Pulmonary artery endothelial cell (primary cell): Measurements from ENCODE around the gene PIGA. TPM values are rescaled to one million over a fixed set of nuclear protein-coding genes. Genes with fewer than 3 reads are reported as not detected.
A peak's percentile ranks its signal among the peaks of the same experiment; 100 is the strongest.

Experiments
- DNase-seq: peaks from one replicate; pipeline ENCODE4 v3.0.0-alpha.2; 2011; ENCODE audit warnings: low read depth, low spot score
- total RNA-seq: library from RNA; depleted of rRNA; stranded (reverse); fragments of >200 nt; gene quantifications from 2 replicates; pipeline ENCODE4 v1.2.3, GENCODE V29; 2014

The PIGA gene
- 10.9 and 13.8 TPM in 2 replicates for total RNA-seq

DNA sequence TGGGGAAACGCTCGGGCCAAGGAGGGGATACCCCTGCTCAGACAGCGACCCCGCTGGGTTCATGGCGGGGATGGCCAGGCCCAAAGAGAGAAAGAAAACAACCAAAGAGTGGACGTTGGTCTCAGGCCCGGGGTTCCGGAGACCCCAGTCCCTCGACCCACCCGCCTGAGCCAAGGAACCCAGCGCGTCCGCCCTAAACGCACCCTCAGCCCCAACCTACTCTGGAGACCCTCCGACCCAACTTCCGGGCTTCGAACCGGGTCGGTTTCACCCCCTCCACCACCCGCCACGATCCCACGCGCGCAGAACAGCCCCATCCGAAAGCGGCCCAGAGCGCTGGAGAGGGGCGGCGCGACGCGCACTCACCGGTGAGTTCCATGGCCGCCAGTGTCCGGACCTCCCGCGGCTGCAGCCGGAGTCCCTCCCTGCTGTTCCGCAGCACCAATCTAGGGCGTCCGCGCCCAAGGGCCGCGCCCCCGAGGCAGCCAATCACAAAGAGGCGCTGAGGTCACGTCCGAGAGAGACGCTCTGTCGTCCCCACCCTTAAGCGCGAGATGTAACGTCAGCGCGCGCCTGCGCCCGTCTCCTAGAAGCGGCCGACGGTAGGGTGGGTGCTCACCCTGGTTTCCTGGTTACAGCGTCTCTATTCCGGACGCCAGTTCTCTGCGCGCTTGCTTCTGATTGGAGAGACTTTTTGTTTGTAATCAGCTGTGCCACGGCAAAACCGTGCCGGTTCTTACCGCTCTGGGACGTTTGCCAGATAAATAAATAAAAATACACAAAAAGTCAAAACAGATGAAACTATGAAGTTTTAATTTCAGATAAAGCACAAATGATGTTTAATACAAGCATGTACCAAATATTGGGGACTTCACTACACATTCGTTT, at the start of gene PIGA:
PIGA (minus strand) TSS at position 389 of the 888 bp plus-strand sequence. CDS start 3,593 bp downstream, outside the sequence.
- DNase-seq = peak; percentile 86

DNA sequence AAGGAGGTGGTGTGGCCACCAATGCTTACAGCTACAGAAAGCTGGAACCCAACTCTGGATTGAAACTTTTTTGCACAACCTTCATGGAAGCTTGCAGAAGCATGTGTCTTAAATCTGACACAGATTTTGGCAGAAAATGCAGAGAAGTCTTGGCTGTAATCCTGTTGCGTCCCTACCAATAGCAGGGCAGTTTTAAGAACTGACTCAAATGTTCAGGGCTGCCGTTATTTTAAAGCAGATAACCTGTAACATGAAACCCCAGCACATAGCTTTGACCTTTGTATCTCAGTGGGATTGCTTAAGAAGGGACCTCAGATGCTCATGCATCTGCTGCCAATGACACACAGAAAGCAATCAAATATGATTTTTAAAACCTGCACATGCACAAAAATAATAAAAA, 49.0 kb upstream of the PIGA start, which contains the start of gene VEGFD:
VEGFD (minus strand) TSS at position 110 of the 400 bp plus-strand sequence. CDS start 467 bp downstream, outside the sequence.
- DNase-seq = no peak

- DNase-seq = no peak
These were observed 47.5 kb upstream of the PIGA start for GRCh38 chrX:15382813-15383212.

- DNase-seq = no peak
These were observed 41.6 kb upstream of the PIGA start for GRCh38 chrX:15376956-15377355.

DNA sequence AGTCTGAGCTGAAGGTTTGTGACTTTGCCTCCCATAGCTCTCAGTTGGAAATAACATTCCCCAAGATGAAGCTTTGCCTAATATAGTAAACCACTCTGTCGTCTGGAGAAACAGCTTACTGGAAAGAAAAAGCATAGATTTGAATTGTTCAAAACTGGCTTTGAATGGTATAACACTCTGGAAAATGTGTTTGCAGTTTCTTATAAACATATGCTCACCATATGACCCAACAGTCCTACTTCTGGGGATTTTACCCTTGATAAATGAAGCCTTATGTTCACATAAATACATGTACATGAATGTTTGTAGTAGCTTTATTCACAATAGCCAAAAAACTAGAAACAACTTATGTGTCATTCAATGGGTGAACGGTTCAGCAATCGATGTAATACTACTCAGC, 38.7 kb upstream of the PIGA start:
- no peak for DNase-seq

- DNase-seq = no peak
These were observed 31.4 kb upstream of the PIGA start for GRCh38 chrX:15366506-15367352.

GRCh38 chrX:15359701-15360100, 24.4 kb upstream of the PIGA start:
- DNase-seq = no peak

DNA sequence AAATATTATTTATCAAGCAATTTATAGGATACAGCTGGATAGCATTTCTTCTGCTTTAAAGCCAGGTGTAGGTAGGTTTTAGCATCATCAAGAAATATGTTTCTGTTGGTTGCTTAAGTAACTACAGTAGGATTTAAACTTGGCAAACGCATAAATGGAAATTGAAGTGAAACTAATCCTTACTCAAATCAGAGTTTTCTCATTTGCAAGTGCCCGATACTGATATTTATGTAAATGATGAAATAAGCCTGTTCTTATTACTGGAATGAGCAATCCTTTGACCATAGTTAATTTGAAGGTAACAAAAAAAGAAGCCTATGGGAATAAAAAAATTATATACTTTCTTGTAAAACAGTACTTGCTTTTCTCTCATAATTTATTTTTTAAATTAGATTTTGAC, 23.2 kb upstream of the PIGA start:
- no peak for DNase-seq

DNA sequence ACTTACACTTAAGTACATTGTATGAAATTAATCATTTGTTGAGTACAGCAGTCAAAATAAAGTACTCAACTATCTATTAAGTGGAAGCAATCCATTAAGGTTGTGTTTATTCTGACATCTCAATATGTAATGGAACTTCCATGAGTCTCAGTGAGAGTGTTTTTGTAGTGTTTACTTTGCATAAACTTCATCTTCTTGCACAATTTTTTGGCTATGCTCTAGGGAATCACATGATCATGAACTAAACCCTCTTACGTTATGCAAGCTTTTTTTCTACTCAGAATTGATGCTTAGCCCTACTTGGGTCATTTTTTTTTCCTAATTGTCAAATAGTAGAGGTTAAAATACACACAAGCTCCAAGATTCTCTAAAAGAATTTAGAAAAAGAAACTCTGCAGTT, 21.1 kb upstream of the PIGA start:
- DNase-seq = no peak

GRCh38 chrX:15350329-15350996, 15.1 kb upstream of the PIGA start:
- no peak for DNase-seq

- peak; percentile 29 for DNase-seq
These were observed 13.7 kb upstream of the PIGA start for GRCh38 chrX:15349046-15349445.

GRCh38 chrX:15345976-15346375, 10.7 kb upstream of the PIGA start:
- no peak for DNase-seq

DNA sequence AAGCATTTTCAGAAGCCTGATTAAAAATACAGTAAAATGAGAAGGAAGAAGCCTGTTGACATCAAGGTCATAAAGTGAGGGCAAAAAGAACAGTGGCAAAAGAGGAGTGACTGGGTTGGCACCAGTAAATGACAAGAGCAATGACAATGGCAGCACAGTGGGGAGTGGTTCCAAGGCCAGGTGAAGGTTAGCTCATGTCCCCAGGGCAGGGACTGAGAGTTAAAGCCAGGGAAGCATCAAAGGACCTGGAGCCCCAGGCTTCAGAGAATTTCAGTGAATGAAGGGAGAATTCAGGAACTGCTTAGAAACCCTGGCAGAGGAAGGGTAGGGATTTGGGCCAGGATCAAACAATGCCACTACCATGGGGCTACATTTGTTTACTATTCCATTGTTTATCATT, 8.8 kb upstream of the PIGA start:
- DNase-seq = no peak

DNA sequence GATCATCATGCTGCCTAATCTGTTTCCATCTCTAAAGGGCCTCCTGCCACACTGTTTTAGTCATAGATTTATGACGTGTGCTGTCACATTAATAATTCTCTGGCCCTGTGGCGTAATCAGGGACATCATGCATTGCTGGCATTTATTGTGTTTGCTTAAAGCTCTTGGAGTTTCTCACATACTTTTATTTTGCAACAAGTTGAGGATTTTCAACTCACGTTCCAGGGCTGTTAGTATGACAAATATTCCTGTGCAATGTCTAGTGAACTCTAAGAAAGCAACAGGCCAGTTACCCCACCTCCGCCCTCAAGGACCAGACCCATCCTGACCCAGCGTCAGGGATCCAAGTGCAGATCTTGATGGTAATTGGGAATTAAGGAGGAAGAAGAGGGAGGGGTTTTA, 7.8 kb upstream of the PIGA start:
- DNase-seq = no peak

DNA sequence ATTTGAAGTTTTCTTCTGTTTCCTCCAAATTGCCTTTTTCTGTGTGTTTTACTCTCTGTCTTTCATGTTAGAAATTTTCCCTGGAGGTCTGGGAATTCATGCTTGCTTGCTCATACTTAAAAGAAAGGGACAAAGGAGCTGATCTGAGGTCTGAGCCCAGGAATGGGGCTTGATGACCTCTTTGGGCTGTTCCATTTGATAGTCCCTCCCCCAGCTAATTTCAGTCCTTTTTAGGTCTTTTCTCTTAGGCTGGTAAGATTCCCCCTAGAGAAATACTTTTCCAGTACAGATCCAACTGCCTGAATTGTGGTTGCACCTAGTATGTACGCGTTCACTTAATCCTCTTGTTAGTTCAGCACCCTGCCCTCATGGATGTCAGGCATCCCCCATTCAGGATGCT, 5.5 kb upstream of the PIGA start:
- DNase-seq = no peak

DNA sequence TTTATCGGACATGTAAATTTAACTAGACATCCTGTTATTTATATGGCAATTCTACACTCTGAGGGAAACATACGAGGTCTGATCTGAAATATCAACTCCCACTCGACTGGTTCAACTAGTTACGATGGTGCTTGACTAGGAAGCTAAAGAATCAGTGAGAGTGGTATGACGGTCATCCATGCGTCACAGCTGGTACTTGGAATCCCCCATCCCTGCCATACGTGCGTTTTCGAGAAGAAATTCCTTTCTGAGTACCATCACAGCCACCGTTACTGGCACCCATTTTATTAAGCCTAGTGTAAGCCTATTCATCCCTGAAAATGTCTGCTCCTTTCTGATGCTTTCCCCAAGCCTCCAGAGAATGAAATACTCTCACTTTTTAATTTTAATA, 695 bp upstream of the PIGA start:
- DNase-seq = peak; percentile 5

- no peak for DNase-seq
These were observed 762 bp downstream of the PIGA start for GRCh38 chrX:15334561-15334960.

GRCh38 chrX:15328821-15329220, 6.5 kb downstream of the PIGA start:
- no peak for DNase-seq

DNA sequence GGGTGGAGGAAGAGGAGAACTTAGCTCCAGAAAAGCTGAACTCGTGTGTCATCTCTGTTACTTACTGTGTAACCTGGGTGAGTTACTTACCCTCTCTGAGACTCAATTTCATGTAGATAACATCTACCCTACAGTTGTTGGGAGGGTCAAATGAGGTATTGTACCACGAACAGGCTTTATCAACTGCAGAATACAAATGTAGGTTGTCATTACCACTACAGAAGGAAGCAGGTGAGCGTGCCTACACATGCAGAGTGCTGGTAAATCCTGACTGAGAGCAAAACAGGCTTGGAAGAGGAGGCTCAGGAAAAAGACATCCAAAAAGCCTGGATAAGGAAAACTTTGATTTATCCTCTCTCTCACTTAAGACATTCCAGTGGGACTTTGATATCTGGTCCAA, 7.2 kb downstream of the PIGA start:
- no peak for DNase-seq

DNA sequence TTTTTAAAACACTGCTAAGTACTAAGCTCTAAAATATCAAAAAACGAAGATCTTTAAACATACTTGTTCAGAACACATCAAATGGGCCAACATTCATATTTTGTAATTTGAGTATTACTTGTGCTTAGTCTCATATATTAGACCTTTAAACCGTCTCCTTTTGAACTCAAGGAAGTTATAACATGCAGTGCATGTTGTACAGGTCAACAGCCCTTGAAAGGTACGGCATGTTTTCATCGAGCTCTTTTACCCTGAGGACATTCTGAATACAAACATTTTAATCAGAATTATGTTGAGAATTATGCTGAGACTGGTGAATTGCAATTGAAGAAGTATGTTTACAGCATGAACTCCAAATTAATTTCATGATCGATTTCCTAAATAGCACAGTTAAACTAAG, 12.9 kb downstream of the PIGA start:
- no peak for DNase-seq

GRCh38 chrX:15322072-15322471, 13.3 kb downstream of the PIGA start:
- no peak for DNase-seq

DNA sequence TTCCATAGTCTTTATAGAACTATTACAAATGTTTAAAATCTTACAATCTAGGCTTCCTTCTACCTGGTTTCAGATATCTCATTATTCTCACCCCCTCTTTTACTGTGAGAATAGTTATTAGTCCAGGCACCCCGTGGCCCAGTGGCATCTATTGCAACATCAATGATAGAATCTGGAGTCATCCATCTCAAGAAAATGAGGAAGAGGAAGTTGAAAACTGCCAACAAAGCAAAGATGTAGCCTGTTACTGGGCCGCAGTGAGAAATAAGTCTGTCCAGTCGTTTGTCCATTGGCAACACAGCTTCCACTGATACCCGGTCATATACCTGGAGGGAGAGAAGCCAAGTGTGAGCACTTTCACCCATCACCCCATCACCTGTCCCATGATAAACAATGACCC, 13.9 kb downstream of the PIGA start:
- DNase-seq = no peak
